ENCODE results near the gene GSTM4. TPM values are rescaled to one million over a fixed set of nuclear protein-coding genes. Genes with fewer than 3 reads are reported as not detected.
"Not testable (repeated sequence)": the region's sequence is repeated elsewhere in the genome, so short reads cannot be mapped to it uniquely, and the experiment has no call there.

Gene GSTM4
- total RNA-seq, 3 donors from 2014 or later (not counting 1 experiment from before 2014, with no cell fraction given) = 20.5 to 48.8 (median 47.1) TPM

DNA sequence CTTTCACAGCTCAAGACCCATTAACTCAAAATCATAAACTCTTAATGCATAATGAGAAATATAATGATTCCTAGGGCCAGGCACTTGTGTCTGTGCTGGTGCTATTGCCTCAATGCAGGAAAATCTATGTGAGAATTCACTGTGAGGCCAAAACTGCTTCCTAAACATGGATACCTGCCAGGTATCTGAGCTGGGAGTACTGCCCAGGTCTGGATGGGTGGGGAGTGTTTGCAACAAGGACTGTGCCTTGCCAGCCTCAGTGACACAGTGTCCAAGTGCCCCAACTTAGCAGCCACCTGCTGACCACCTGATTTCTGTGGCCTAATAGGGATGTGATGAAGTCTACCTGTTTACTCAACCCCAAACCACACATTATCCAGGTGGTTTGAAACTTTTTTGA lies 53.9 kb downstream of the GSTM4 start:
- Mint-ChIP-seq H3K36me3 (peaks cover 15% of the 10 kb centered on the region), H3K9me3 (peaks cover 5 to 13% of the 10 kb centered on the region in 2 donors)
- H3K4me3 Mint-ChIP-seq; H3K27me3 ChIP-seq (ENCODE audit: control insufficient read depth, insufficient read depth, low read length); H3K27ac Mint-ChIP-seq; H3K27ac ChIP-seq (ENCODE audit: low read length); H3K4me1 ChIP-seq (ENCODE audit: control insufficient read depth, insufficient read depth, low read length); H3K4me1 Mint-ChIP-seq; intact Hi-C loops (cut with micrococcal nuclease); H3K27me3 Mint-ChIP-seq (ENCODE audit: low read depth in 2 of 2); H3K36me3 ChIP-seq (ENCODE audit: control insufficient read depth, insufficient read depth, low read length); DNase-seq; H3K4me3 ChIP-seq (ENCODE audit: low read length); ATAC-seq: not testable (repeated sequence)
- H3K9me3 ChIP-seq (ENCODE audit: control insufficient read depth, insufficient read depth, low read length) = peaks cover 15% of the 10 kb centered on the region

Other genes with a start within 250 kb of the GSTM4 start
- 10 to 100 TPM; 54.7 to 76.0 (median 59.6) TPM for gene PSMA5, start 229.7 kb upstream of the GSTM4 start, total RNA-seq
- gene SYPL2, start 189.6 kb upstream of the GSTM4 start, total RNA-seq = not detected
- 10 to 100 TPM; 16.4 to 18.5 (median 18.3) TPM for gene ATXN7L2, start 172.2 kb upstream of the GSTM4 start, total RNA-seq
- gene CYB561D1, start 162.0 kb upstream of the GSTM4 start, total RNA-seq = 10 to 100 TPM; 21.1 to 36.0 (median 34.7) TPM
- 10 to 100 TPM in 1 of 3 donors, 1 to 10 TPM in 2; 5.0 to 10.7 (median 7.8) TPM for gene AMIGO1, start 146.4 kb upstream of the GSTM4 start, total RNA-seq
- under 1 TPM in 2 of 3 donors, not detected in 1; 0.75 to 0.91 TPM for gene GPR61, start 116.2 kb upstream of the GSTM4 start, total RNA-seq
- 1 to 10 TPM; 6.1 to 7.6 (median 6.9) TPM for gene GNAI3, start 107.5 kb upstream of the GSTM4 start, total RNA-seq
- not detected for gene GNAT2, start 36.5 kb upstream of the GSTM4 start, total RNA-seq
- gene AMPD2, start 36.3 kb upstream of the GSTM4 start, total RNA-seq = 100 to 1,000 TPM; 200 to 271 (median 243) TPM
- gene GSTM2, start 12.0 kb downstream of the GSTM4 start, total RNA-seq = 100 to 1,000 TPM; 142 to 315 (median 205) TPM
- gene GSTM1, start 31.7 kb downstream of the GSTM4 start, total RNA-seq = 10 to 100 TPM in 2 of 3 donors, not detected in 1; 31.9 to 34.7 TPM
- gene GSTM5, start 56.2 kb downstream of the GSTM4 start, total RNA-seq = under 1 TPM in 2 of 3 donors, not detected in 1; 0.07 to 0.35 TPM
- gene GSTM3, start 84.9 kb downstream of the GSTM4 start, total RNA-seq = 1 to 10 TPM; 1.7 to 3.0 (median 3.0) TPM
- gene EPS8L3, start 107.8 kb downstream of the GSTM4 start, total RNA-seq = under 1 TPM in 1 of 3 donors, not detected in 2; 0.47 TPM